HepG2 (cell line): Measurements from ENCODE around the gene SBNO1.

ENCODE experiments used
- AKAP8 ChIP-seq: sonication (generic); formaldehyde crosslinking; IDR thresholded peaks from 2 replicates; pipeline ENCODE4 v1.5.1; 2020; ENCODE audit warnings: mild to moderate bottlenecking, missing genetic modification reagents
- KLF16 ChIP-seq, 2 experiments: sonication (generic) in 1 of 2; formaldehyde crosslinking in 1 of 2; IDR thresholded peaks; 2 replicates each; pipeline versions ENCODE4 v1.6.1 to v1.8.0; 2016 to 2023; ENCODE audit warnings: missing genetic modification reagents in 2 of 2, missing compliant biosample characterization in 1 of 2
- ZNF562 ChIP-seq: sonication (generic); formaldehyde crosslinking; IDR thresholded peaks from 2 replicates; pipeline ENCODE4 v1.8.0; 2022; ENCODE audit warnings: missing genetic modification reagents, borderline replicate concordance

- TF ChIP-seq KLF16 (CRISPR knock-in tag; IDR thresholded peaks at IDR 0.05) = no peak
- no peak for TF ChIP-seq ZNF562 (CRISPR knock-in tag)
- no peak for TF ChIP-seq AKAP8 (CRISPR knock-in tag)
Measured at GRCh38 chr12:123363740-123364531, 711 bp downstream of the SBNO1 start.
